ENCODE data around the gene MICU1. TPM values are rescaled to one million over a fixed set of nuclear protein-coding genes. Genes with fewer than 3 reads are reported as not detected.

The MICU1 gene
- total RNA-seq, 6 donors from 2014 or later = 26.9 to 62.9 (median 47.6) TPM

DNA sequence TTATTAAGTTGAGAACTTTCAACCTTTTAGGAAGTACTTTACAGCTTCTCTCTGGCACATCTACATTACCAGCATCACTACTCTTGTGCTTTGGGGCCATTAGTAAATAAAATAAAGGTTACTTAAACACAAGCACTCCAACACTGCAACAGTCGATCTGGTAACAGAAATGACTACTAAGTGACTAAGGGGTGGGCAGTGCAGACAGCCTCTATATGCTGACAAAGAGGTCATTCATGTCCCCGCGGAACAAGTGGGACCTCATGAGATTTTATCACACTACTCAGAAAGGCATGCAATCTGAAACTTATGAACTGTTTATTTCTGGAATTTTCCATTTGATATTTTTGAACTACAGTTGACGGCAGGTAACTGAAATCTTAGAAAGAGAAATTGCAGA lies 159.9 kb downstream of the MICU1 start:
- peaks cover 0 to 10% (median 3%) of the 10 kb centered on the region in 4 donors for H3K36me3 ChIP-seq
- peaks cover 0 to 3% (median 0%) of the 10 kb centered on the region in 4 donors for H3K4me1 ChIP-seq
- no peaks in the 10 kb centered on the region for H3K9me3 ChIP-seq
- no peaks in the 10 kb centered on the region for H3K27me3 ChIP-seq
- TF ChIP-seq POLR2AphosphoS5 (IDR thresholded peaks at IDR 0.05) (no peak), EP300 (IDR thresholded peaks at IDR 0.05) (no peak), POLR2A (IDR thresholded peaks at IDR 0.05) (no peak)
- TF ChIP-seq, protein P1, sequence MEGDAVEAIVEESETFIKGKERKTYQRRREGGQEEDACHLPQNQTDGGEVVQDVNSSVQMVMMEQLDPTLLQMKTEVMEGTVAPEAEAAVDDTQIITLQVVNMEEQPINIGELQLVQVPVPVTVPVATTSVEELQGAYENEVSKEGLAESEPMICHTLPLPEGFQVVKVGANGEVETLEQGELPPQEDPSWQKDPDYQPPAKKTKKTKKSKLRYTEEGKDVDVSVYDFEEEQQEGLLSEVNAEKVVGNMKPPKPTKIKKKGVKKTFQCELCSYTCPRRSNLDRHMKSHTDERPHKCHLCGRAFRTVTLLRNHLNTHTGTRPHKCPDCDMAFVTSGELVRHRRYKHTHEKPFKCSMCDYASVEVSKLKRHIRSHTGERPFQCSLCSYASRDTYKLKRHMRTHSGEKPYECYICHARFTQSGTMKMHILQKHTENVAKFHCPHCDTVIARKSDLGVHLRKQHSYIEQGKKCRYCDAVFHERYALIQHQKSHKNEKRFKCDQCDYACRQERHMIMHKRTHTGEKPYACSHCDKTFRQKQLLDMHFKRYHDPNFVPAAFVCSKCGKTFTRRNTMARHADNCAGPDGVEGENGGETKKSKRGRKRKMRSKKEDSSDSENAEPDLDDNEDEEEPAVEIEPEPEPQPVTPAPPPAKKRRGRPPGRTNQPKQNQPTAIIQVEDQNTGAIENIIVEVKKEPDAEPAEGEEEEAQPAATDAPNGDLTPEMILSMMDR (IDR thresholded peaks at IDR 0.05) = no peak
- H3K27ac ChIP-seq = no peak overlapping the region
- H3K4me3 ChIP-seq = no peak overlapping the region
- ATAC-seq (ENCODE audit: low FRiP score in 2 of 2) (no peak), DNase-seq (no peak)
- WGBS, 2 donors = 77 to 82% methylated on average over 4 of the region's 4 CpGs

DNA sequence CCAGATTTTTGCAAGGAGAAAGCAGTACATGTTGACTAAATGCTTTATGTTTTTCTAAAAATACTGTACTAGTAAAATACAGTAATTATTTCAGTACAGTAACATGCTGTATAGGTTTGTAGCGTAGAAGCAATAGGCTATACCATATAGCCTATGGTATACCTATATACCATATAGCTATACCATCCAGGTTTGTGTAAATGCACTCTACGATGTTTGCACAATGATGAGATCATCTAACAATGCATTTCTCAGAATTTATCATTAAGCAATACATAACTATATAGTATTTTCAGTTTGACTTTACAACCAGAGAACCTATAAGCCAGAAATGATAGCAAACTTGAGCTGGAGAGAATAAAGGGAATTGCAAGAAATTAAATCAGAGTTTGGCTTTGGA lies 161.4 kb downstream of the MICU1 start:
- WGBS, 2 donors = 70 to 91% methylated on average over 2 of the region's 2 CpGs
- Histone ChIP-seq H3K4me1 (peaks cover 0 to 3% (median 0%) of the 10 kb centered on the region in 4 donors), H3K27me3 (no peaks in the 10 kb centered on the region), H3K36me3 (peaks cover 0 to 10% (median 0%) of the 10 kb centered on the region in 4 donors), H3K9me3 (no peaks in the 10 kb centered on the region), H3K27ac (no peak overlapping the region), H3K4me3 (no peak overlapping the region)
- TF ChIP-seq POLR2AphosphoS5 (IDR thresholded peaks at IDR 0.05) (no peak), EP300 (IDR thresholded peaks at IDR 0.05) (no peak), POLR2A (IDR thresholded peaks at IDR 0.05) (no peak)
- TF ChIP-seq, protein P1 (IDR thresholded peaks at IDR 0.05) = no peak
- DNase-seq (no peak), ATAC-seq (ENCODE audit: low FRiP score in 2 of 2) (no peak)

DNA sequence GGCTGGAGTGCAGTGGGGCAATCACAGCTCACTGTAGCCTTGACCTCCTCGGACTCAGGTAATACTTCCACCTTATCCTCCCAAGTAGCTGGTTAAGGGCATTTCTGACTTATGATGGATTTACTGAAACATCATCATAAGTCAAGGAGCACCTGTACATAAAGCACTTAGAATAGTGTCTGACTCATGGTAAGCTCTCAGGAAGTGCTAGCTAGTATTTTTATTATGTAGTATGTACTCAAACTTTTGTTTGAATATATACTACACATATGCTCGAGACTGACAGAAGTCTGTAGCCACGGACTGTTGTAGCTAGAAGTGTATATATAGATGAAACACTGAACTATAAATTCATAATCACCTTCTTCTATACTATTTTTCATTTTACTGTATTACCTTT lies 163.6 kb downstream of the MICU1 start:
- Histone ChIP-seq H3K4me3 (no peak overlapping the region), H3K4me1 (peaks cover 0 to 3% (median 0%) of the 10 kb centered on the region in 4 donors), H3K27ac (no peak overlapping the region), H3K27me3 (no peaks in the 10 kb centered on the region), H3K9me3 (no peaks in the 10 kb centered on the region), H3K36me3 (peaks cover 0 to 10% (median 0%) of the 10 kb centered on the region in 4 donors)
- ATAC-seq (ENCODE audit: low FRiP score in 2 of 2) (no peak), DNase-seq (no peak)
- TF ChIP-seq, protein P1 (IDR thresholded peaks at IDR 0.05) = no peak
- no peak for TF ChIP-seq EP300 (IDR thresholded peaks at IDR 0.05)
- TF ChIP-seq POLR2A (IDR thresholded peaks at IDR 0.05) = no peak
- no peak for TF ChIP-seq POLR2AphosphoS5 (IDR thresholded peaks at IDR 0.05)
- WGBS, 2 donors = 83 to 89% methylated on average over 3 of the region's 3 CpGs

DNA sequence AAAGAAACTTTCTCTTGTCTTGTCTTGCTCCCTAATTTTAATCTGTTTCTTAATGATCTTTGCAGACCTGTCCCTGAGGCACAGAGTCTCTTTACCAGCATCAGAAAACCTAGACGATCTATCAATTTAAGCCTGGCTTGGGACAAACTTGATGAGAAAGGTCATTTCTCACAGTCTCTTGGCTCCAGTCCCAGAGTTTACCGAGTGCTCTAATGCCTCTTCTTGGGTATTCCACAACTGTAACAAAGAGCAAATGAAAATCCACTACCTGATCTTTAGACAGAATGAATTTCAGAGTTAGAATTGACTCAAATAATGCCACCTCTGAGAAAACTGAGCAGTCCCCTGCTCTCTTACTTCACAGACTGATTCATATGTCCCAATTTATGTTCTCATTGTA lies 164.8 kb downstream of the MICU1 start:
- no peaks in the 10 kb centered on the region for H3K27me3 ChIP-seq
- no peak for TF ChIP-seq EP300 (IDR thresholded peaks at IDR 0.05)
- no peak for TF ChIP-seq POLR2A (IDR thresholded peaks at IDR 0.05)
- TF ChIP-seq POLR2AphosphoS5 (IDR thresholded peaks at IDR 0.05) = no peak
- TF ChIP-seq, protein P1 (IDR thresholded peaks at IDR 0.05) = no peak
- WGBS, 2 donors = 59 to 66% methylated on average over 2 of the region's 2 CpGs
- DNase-seq (no peak), ATAC-seq (ENCODE audit: low FRiP score in 2 of 2) (no peak)
- H3K27ac ChIP-seq = no peak overlapping the region
- peaks cover 0 to 10% (median 0%) of the 10 kb centered on the region in 4 donors for H3K36me3 ChIP-seq
- peaks cover 0 to 3% (median 0%) of the 10 kb centered on the region in 4 donors for H3K4me1 ChIP-seq
- H3K9me3 ChIP-seq = no peaks in the 10 kb centered on the region
- H3K4me3 ChIP-seq = no peak overlapping the region

DNA sequence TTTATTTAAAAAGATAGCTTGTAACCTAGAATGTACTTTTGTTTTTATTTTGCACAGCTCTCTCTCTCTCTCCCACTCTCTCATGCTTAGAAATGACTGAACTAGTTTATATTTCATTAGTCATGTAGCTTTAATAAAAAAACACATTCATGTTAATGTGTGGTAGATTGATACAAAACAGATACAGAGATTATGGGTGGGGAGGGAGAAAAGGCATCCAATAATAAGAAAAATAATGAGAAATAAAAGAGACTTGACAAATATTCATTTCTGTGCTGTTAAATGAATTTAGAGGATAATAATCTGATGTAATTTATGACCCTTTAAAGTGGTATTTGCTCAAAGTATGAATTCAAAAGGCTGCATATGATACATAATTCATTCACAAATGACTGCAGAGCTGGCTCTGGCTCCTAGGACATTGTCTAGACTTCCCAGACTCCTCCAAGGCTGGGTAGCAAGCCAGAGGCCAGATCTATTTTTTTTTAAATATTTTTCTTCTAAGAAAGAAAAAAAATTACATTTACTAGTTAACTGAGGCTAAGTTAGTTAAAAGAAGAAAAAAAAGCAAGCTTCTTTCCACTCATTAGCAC lies 165.5 kb downstream of the MICU1 start:
- TF ChIP-seq EP300 (IDR thresholded peaks at IDR 0.05) (no peak), POLR2AphosphoS5 (IDR thresholded peaks at IDR 0.05) (no peak), POLR2A (IDR thresholded peaks at IDR 0.05) (no peak)
- TF ChIP-seq, protein P1 (IDR thresholded peaks at IDR 0.05) = no peak
- Histone ChIP-seq H3K4me3 (no peak overlapping the region), H3K27me3 (no peaks in the 10 kb centered on the region), H3K9me3 (no peaks in the 10 kb centered on the region), H3K4me1 (peaks cover 0 to 3% (median 0%) of the 10 kb centered on the region in 4 donors), H3K36me3 (peaks cover 0 to 10% (median 0%) of the 10 kb centered on the region in 4 donors), H3K27ac (no peak overlapping the region)
- DNase-seq (no peak), ATAC-seq (ENCODE audit: low FRiP score in 2 of 2) (no peak)

All from upper lobe of left lung (tissue), 6 donors.